A549 (cell line): ENCODE results near the gene ZNF652.

ENCODE experiments used
- CTCF ChIP-seq: fragments of >200 bp; sonication (Bioruptor Twin); formaldehyde crosslinking; IDR thresholded peaks from 3 replicates; pipeline ENCODE4 v1.5.1; 2016
- HOXA7 ChIP-seq: fragments of 250-450 bp; sonication (Bioruptor Pico); IDR thresholded peaks from 2 replicates; pipeline ENCODE4 v1.5.0; 2020; ENCODE audit warnings: mild to moderate bottlenecking, moderate library complexity

GRCh38 chr17:49382556-49382955 is 20.5 kb upstream of the ZNF652 start:
- TF ChIP-seq CTCF = no peak
- no peak for TF ChIP-seq HOXA7 (CRISPR knock-in tag)
